ENCODE measurements around the gene FAM76B. TPM values are rescaled to one million over a fixed set of nuclear protein-coding genes. Genes with fewer than 3 reads are reported as not detected.

The FAM76B gene
- total RNA-seq, 1 donor from 2014 or later = 37.3 TPM

Other genes starting within 250 kb of the FAM76B start
- 74.2 to 78.3 TPM (median 75.5 TPM) in 3 replicates for gene CEP57, start 716 bp upstream of the FAM76B start, total RNA-seq
- gene MTMR2, start 134.3 kb upstream of the FAM76B start, total RNA-seq = 34.6 to 37.4 TPM (median 36.9 TPM) in 3 replicates